GM21526 (cell line): ENCODE measurements around the gene MARK1.

Experiments used
- ATAC-seq: cut with Tn5 transposase; IDR thresholded peaks from one replicate; pipeline ENCODE4 v1.9.1; 2021; ENCODE audit warnings: moderate library complexity; ENCODE audit not compliant: unreplicated experiment, low FRiP score

The MARK1 gene

GRCh38 chr1:220528679-220529501 is 954 bp downstream of the MARK1 start:
- ATAC-seq, result peak; percentile 19

- ATAC-seq, result no peak
Observed at GRCh38 chr1:220529521-220530020, 1.6 kb downstream of the MARK1 start.

GRCh38 chr1:220533504-220534109 is 5.7 kb downstream of the MARK1 start:
- ATAC-seq, result no peak

- ATAC-seq, result no peak
Observed at GRCh38 chr1:220544901-220545303, 17.0 kb downstream of the MARK1 start.

- ATAC-seq, result no peak
Observed at GRCh38 chr1:220550811-220551399, 23.0 kb downstream of the MARK1 start.

- no peak for ATAC-seq
Observed at GRCh38 chr1:220551718-220552117, 23.8 kb downstream of the MARK1 start.

- ATAC-seq, result no peak
Observed at GRCh38 chr1:220552672-220553260, 24.8 kb downstream of the MARK1 start.

- ATAC-seq, result no peak
Observed at GRCh38 chr1:220556641-220557040, 28.7 kb downstream of the MARK1 start.

GRCh38 chr1:220563564-220563963 is 35.6 kb downstream of the MARK1 start:
- no peak for ATAC-seq

- no peak for ATAC-seq
Observed at GRCh38 chr1:220564216-220564615, 36.3 kb downstream of the MARK1 start.

GRCh38 chr1:220565670-220566069 is 37.7 kb downstream of the MARK1 start:
- ATAC-seq, result no peak

GRCh38 chr1:220566869-220567268 is 38.9 kb downstream of the MARK1 start:
- ATAC-seq, result no peak

GRCh38 chr1:220572416-220572815 is 44.5 kb downstream of the MARK1 start:
- no peak for ATAC-seq

- ATAC-seq, result no peak
Observed at GRCh38 chr1:220573836-220574235, 45.9 kb downstream of the MARK1 start.

- no peak for ATAC-seq
Observed at GRCh38 chr1:220575718-220576497, 48.0 kb downstream of the MARK1 start.

GRCh38 chr1:220577926-220578325 is 50.0 kb downstream of the MARK1 start:
- no peak for ATAC-seq

- no peak for ATAC-seq
Observed at GRCh38 chr1:220579317-220579716, 51.4 kb downstream of the MARK1 start.

- ATAC-seq, result no peak
Observed at GRCh38 chr1:220592714-220593113, 64.8 kb downstream of the MARK1 start.

- no peak for ATAC-seq
Observed at GRCh38 chr1:220594356-220594755, 66.4 kb downstream of the MARK1 start.

GRCh38 chr1:220595179-220595578 is 67.2 kb downstream of the MARK1 start:
- ATAC-seq, result no peak
